Activated CD4-positive, CD25-positive, alpha-beta regulatory T cell treated with anti-CD3 and anti-CD28 coated beads, Interleukin-2, amount 50 U/mL, for 24 hours (primary cell): Measurements from ENCODE around the gene LIMS3.
"Not testable (repeated sequence)": the region's sequence is repeated elsewhere in the genome, so short reads cannot be mapped to it uniquely, and the experiment has no call there.

Experiments used
- ATAC-seq, 2 donors: fragments of 150-1000 bp; cut with Tn5 transposase; one replicate each; pipeline ENCODE4 v1.10.0; 2021; ENCODE audit warnings: mild to moderate bottlenecking in 1 of 2, moderate library complexity in 1 of 2

The LIMS3 gene

GRCh38 chr2:109927803-109928202 is 29.3 kb downstream of the LIMS3 start:
- not testable (repeated sequence) for ATAC-seq

GRCh38 chr2:109929222-109929621 is 30.7 kb downstream of the LIMS3 start:
- not testable (repeated sequence) for ATAC-seq

- ATAC-seq = not testable (repeated sequence)
Measured at GRCh38 chr2:109936534-109936933, 38.0 kb downstream of the LIMS3 start.

GRCh38 chr2:109945362-109945761 is 46.9 kb downstream of the LIMS3 start:
- not testable (repeated sequence) for ATAC-seq

- not testable (repeated sequence) for ATAC-seq
Measured at GRCh38 chr2:109947262-109947958, 48.9 kb downstream of the LIMS3 start.

- ATAC-seq = not testable (repeated sequence)
Measured at GRCh38 chr2:109947959-109948520, 49.6 kb downstream of the LIMS3 start.

GRCh38 chr2:109950146-109950843 is 51.8 kb downstream of the LIMS3 start:
- ATAC-seq = not testable (repeated sequence)

GRCh38 chr2:109963942-109964341 is 65.5 kb downstream of the LIMS3 start:
- not testable (repeated sequence) for ATAC-seq

- ATAC-seq = not testable (repeated sequence)
Measured at GRCh38 chr2:109965482-109965881, 67.0 kb downstream of the LIMS3 start.

- not testable (repeated sequence) for ATAC-seq
Measured at GRCh38 chr2:109966107-109966736, 67.7 kb downstream of the LIMS3 start.

- ATAC-seq = not testable (repeated sequence)
Measured at GRCh38 chr2:109966858-109967257, 68.4 kb downstream of the LIMS3 start.

GRCh38 chr2:109969864-109970263 is 71.4 kb downstream of the LIMS3 start:
- ATAC-seq = peak; percentile 38 to 48

- not testable (repeated sequence) for ATAC-seq
Measured at GRCh38 chr2:109971710-109972109, 73.2 kb downstream of the LIMS3 start.
